Ramos (cell line): Measurements from ENCODE around the gene HEATR9.
"Not testable (repeated sequence)": the region's sequence is repeated elsewhere in the genome, so short reads cannot be mapped to it uniquely, and the experiment has no call there.

Source experiments
- in situ Hi-C: fragments of 300-500 bp; cut with MboI; formaldehyde crosslinking; loops from one replicate; pipeline ENCODE4 v1.14.3; 2022; ENCODE audit warnings: low sequenced_read_pairs; ENCODE audit not compliant: unreplicated experiment

The HEATR9 gene, protein sequence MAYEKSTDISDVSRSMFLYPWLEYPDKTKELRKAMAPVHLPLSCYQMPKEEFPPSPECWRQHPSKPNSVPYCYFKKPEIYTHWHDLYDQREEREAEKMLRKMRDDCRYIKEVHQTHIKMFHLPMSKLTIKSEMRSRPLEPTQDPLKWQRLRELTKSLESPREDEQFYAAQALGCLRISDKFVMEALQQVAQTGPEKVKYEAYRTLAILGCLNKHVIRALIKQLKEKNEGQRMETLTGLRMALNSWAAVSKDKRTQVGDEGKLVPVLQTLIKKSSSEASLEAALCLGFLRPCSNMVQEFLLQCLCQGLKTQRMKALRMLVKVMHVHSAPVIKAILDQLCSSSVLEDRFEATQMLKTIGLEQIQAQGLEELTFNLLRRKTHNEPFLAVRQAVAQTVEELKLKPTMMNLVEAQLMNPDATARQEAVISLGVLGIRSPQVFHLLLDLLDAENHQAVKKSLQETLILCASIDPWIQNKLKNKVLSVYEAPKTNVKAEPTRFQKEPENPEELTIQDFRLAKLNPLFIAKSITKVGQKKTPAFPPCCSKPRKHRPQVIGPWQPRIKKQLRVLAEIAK

DNA sequence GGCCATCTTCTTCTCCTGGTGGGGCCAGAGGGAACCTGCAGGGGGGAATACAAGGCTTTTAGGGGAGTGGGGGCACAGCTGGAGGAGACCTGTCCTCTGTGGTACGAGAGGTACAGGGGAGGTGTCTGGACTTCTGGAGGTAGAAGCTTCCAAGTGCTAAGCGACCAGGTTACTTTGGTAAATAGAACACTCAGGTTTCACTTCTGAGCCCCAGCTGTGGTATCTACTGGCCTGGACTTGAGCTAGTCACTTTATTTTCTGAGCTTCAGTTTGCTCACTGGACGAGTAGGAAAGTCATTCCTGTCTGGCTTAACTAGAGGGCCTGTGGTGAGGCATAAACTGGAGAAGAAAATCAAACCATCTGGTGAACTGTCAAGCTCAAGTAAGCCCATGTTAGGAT, at the start of gene HEATR9:
HEATR9 (minus strand) TSS at position 155 of the 400 bp plus-strand sequence; CDS start at position 6, 149 bp downstream.
- in situ Hi-C loops: no loop called here

DNA sequence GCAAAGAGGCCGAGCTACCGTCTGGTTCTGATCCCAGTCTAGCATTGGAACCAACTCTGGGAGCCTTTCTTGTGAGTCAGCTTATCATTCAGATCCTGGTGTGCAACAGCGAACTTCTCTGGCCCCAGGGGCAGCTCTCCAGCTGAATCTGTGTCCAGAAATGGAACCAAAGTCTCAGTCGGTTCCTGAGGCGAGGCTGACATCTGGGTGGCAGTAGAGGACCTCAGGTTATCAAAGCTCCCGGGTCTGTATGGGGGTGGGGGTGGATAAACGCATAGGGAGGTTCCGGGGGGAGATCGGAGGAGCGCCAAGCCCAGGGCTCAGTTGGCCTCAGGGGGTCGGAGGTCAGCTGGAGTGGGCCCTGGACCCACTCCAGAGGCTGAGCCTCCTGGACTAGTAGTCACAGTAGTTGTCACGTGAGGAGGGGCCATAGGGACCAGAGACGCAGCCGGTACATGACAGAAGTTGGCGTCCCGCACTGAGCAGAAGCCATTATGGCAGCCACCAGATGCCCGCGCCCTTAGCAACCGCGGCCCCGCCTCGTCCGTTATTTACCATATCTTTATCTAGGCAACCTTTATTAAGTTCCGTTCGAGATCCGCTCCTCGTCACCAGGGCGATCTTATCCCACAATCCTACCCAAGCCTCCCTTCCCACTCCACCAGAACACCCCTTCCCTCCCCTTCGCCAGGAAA, 49.0 kb upstream of the HEATR9 start:
- in situ Hi-C loops: no loop called here

DNA sequence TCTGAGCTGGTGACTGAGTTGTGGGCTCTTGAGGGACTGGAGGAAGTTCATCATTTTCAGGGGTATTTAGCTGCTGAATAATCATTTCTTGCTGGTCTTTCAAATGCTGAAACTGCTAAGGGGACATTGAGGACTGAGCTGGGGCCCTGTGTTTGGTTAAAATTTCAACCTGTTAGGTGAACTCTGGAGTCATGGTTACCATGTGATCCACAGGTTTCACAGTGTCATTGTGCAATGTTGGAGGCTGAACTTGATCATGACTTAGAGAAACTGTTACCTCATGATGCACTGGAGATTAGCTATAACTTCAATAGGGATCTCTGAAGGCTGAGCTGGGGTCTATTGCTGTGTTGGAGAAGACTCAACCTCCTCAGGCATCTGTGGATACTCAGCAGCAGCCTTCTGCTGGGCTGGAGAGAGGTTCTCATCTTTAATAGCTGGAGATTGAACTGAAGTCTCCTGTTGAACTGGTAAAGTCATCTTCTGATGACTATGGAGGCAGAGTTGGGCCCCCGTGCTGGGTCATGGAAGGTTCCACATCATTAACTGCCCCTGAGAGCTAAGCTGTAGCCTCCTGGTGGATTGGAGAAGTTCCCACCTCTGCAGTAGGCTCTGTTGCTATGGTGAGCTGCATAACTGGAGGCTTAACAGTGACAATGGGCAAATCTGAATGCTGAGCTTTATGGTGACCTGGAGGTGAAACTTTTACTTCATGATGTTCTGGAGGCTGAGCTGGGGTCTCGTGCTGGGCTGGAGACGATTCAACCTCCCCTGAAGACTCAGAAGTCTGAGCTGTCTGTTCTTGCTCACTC, 46.7 kb upstream of the HEATR9 start:
- in situ Hi-C loops: no loop called here

DNA sequence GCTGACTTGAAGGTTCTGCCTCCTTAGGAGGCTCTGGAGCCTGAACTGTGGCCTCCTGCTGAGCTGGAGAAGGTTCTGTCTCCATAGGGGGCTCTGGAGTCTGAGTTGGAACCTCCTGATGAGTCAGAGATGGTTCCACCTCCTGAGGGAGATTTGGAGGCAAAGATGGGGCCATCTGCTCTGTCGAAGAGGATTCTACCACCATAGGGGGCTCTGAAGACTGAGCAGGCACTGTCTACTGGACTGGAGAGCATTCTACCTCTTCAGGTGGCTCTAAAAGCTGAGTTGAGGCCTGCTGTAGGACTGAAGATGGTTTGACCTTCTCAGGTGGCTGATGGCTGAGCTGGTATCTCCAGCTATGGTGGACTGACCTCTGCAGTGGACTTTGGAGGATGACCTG, 45.7 kb upstream of the HEATR9 start:
- in situ Hi-C loops: no loop called here

DNA sequence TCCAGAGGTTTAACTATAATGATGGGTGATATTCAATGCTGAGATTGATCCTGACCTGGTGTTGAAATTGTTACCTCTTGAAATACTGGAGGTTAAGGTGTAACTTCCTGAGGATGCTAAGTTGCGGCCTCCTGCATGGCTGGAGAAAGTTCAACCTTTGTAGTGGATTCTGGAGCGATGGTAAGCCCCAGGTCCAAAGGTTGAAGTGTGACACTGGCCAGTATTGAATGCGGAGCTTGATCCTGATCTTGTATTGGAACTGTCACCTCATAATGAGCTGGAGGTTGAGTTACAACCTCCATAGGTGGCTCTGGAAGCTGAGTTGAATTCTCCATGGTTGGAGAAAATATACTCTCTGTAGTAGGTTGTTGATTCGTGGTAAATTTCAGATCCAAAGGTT, 44.9 kb upstream of the HEATR9 start:
- in situ Hi-C loops: no loop called here

DNA sequence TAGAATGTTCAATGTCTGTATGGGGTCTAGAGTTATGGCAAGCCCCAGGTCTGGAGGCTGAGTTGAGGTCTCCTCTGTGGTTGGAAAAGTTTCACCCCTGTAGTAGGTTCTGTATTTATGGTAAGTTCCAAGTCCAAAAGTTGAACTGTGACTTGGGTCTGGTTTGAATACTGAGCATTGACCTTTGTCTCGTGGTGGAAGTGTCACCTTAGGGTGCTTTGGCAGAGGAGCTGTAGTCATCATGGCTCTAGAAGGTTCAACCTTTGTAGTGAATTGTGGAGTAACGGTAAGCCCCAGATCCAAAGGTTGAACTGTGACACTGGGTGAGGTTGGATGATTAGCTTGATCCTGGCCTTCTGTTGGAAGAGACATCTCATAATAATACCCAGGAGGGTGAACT, 44.3 kb upstream of the HEATR9 start:
- in situ Hi-C loops: no loop called here

DNA sequence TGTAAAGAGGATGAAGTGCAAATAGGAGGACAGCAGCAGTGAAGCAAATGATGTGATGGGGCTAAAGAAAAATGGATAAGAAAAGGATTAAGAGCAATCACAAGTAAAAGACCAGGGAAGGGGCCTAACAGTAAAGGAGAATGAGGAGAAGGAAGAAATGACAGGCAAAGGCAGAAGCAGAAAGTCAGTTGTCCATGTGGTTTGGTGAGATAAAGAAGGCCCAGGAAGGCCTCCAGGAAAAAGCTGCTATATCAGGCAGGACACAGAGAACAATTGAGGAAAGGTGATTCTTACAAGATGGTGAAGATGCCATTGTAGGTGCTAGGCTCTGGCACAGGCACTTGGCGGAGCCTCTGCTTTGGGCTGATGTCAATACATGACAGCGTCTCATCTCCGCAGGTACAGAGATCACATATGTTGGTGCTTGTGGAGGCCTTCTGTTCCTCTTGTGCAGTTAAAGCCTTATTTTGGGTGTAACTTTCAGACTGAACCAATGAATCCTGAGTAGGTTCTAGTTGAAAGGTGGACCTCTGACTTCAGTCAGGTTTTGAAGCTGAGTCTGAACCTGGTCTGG, 43.7 kb upstream of the HEATR9 start:
- in situ Hi-C loops: no loop called here

DNA sequence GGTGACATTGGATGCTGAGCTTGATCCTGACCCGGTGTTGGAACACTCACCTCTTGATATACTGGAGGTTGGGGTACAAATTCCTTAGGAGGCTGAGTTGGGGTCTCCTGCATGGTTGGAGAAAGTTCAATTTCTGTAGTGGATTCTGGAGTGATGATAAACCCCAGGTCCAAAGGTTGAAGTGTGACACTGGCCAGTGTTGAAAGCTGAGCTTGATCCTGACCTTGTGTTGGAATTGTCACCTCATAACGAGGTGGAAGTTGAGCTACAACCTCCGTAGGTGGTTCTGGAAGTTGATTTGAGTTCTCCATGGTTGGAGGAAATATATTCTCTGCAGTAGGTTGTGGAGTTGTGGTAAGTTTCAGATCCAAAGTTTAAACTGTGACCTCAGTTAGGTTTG, 40.7 kb upstream of the HEATR9 start:
- in situ Hi-C loops: no loop called here

DNA sequence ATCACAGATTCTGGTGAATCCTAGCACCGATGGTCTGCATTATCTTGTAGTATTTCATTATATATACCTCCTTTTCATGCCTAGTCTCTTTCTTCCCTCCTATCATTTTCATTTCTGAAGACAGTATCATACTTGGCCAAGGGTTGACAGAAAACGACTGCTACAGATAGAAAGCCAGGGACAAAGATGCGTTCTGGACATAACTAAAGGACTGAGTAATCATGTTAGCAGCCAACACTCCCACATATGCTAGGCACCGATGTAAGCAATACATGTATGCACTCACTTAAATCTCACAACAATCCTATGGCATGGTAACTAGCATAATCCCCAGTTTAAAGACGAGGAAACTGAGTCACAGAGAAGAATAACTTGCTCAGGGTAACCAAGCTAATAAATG, 39.0 kb upstream of the HEATR9 start:
- in situ Hi-C loops: no loop called here

DNA sequence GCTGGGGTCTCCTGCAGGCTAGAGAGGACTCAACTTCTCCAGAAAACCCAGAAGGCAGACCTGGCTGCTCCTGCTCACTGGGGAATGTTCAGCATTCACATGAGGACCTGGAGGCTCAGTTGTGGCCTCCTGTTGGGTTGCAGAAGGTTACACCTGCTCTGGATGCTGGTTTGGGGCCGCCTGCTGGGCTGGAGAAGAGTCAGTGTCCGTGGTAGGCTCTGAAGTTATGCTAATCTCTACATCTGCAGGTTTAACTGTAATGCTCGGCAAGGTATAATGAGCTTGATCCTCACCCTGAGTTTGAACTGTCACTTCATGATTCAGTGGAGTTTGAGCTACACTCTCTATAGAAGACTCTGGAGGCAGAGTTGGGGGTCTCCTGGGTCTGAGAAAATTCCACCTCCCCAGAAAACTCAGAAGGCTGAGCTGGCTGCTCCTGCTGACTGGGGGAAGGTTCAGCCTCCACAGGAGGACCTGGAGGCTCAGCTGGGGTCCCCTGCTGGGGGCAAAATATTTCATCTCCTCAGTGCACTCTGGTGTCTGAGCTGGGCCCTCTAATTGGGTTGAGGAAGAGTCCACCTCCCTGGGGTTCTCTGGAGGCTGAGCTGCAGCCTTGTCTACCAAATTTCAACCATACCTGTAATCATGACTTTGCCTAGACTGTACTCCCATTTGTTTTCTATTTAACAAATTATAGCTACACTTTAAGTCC, 38.4 kb upstream of the HEATR9 start:
- in situ Hi-C loops: no loop called here

DNA sequence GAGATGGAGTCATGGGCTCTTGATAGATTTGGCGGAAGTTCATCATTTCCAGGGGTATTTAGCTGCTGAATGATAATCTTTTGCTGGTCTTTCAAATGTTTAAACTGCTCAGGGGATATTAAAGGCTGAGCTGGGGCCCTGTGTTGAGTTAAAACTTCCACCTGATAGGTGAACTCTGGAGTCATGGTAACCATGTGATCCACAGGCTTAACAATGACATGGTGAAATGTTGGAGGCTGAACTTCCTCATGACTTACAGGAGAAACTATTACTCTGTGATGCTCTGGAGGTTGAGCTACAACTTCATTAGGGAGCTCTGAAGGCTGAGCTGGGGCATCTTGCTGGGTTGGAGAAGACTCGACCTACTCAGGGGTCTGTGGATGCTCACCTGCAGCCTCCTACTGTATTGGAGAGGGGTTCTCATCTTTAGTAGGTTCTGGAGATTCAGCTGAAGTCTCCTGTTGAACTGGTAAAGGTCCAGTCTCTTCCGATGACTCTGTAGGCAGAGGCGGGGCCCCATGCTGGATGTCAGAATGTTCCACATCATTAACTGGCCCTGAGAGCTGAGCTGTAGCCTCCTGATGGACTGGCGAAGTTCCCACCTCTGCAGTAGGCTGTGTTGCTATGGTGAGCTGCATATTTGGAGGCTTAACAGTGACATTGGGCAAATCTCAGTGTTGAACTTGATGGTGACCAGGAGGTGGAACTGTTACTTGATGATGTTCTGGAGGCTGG, 37.7 kb upstream of the HEATR9 start:
- in situ Hi-C loops: no loop called here

DNA sequence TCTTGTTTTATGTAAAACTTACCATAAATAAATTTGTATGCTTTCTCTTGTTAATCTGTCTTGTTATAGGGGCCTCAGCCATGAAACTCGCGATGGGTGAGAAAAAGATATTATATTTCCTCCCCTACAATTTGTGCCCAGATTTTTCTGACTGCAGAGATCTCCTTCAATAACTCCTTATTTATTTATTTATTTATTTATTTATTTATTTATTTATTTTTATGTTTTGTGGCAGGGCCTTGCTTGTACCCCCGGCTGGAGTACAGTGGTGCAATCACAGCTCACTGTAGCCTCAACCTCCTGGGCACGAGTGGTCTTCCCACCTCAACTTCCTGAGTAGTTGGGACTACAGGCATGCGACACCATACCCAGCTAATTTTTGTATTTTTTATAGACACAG, 34.8 kb upstream of the HEATR9 start:
- in situ Hi-C loops: no loop called here

DNA sequence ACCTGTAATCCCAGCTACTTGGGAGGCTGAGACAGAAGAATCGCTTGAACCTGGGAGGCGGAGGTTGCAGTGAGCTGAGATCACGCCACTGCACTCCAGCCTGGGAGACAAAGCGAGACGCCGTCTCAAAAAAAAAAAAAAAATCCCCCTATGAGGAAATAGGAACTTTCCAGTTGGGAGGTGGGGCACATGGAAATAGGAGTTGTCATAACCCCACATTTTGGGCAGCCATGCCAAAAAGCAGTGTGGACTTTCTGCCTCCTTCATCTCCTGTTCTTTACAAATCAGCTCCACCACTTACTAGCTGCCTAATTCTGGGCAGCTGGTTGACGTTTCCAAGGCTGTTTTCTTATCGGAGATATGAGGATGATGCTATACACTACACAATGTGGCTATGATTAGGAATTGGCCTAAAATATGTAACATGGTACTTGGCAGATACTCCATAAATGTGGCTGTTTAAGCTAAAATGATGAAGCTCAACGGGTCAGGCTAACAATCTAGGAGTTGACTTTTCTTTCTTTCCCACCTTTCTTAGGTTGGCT, 33.0 kb upstream of the HEATR9 start:
- in situ Hi-C loops: no loop called here

DNA sequence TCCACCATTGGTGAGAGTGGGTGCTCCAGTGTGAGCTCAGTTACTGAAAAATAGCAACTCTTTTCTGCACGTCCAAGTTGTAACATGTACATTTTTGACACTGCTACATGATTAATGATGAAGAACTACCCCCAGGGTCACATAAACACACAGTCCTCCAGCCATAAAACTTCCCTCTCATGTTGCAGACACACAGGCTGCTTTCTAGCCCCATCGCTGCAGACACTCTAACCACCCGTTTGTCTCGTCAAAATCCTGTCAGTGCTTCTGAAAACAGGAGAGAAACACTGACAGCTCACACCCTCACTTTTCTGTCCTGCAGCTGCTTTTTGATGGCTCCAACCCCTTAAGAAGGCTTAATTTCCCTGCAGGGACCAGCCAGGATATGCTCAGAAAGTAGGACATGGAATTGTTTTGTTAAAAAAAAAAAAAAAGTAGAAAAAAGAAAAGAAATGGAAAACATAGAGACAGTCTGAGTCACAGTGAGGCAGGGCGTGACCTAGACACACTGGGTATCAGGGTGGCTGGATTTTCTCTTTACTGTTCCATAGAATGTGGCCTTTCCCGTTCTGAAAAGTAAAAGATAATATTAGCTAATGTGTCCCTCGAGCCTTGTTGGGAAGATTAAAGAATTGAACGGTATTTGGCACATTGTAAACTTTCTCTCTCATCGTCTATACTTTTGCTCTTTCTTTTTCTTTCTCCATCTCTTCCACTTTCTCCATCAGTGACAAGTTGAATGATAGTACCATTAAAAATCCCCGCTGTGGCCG, 32.2 kb upstream of the HEATR9 start:
- in situ Hi-C loops: no loop called here

DNA sequence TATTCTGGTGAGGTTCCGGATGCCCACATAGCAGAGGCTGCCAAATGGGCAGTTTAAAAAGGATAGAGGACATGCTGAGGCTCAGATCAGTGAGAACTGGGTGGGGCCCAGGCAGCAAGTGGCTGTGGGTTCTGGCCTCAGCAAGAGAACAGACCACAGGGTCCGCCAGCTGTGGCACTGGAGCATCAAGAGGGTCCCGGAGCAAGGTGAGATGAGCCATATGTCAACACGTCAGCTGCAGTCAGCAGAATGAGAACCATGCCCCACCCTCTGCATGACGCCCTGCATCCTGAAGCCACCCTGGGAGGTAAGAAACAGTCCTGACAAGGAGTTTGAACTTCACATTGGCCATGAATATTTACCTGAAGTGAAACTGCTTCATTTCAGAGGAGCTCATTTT, 31.6 kb upstream of the HEATR9 start:
- in situ Hi-C loops: no loop called here

DNA sequence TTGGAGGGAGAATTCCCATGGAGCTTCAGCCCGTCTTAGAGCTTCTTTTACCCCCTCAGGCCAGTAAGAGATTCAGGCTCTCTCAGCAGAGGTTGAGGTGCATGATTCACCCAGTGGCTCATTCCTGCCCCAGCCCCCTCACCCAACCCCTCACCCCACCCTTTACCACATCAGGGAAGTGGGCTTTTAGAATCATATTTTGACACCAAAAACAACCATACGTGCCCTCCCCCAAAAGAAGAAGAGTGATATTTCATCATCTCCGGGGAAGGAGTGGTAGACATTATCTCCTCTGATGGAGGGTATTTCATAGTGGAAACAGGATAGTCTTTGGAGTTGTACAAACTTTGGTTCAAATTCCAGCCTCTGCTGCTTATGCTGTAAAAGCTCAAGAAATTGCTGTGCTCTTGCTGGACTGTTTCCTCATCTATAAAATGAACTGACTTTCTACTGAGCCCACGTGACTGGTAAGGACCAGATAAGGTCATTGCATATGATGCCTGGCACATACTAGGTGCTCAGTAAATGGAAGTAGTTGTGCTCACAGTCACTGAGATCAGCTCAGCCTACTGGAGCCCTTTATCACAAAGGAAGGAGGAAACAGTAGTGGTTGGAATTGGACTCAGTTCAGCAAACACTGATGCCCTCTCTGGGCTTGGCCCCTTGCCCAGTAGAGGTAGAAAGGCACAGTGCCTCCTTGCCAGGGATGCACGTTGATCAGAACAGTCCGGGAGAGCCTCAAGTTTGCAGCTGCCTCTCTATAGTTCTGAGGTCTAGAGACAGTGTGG, 29.8 kb upstream of the HEATR9 start:
- in situ Hi-C loops: no loop called here

DNA sequence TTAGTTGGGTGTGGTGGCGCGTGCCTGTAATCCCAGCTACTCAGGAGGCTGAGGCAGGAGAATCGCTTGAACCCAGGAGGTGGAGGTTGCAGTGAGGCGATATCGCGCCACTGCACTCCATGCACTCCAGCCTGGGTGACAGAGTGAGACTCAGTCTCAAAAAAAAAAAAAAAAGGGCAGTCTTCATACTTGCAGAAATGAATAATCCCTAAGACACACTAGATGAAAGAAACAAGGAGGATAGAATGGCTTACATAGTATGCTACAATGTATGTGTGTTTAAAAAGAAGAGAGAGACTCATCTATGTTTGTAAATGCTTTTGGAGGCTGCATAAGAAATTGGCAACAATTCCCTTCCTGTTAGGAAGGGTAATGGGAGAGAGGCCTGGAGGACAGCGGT, 29.1 kb upstream of the HEATR9 start:
- in situ Hi-C loops: not testable (repeated sequence)
